HS-5 (cell line): ENCODE results near the gene SLC44A4.
"Not testable (repeated sequence)": the region's sequence is repeated elsewhere in the genome, so short reads cannot be mapped to it uniquely, and the experiment has no call there.

Experiments used
- DNase-seq: peaks from one replicate; pipeline ENCODE4 v3.0.0-alpha.2; 2012; ENCODE audit warnings: low read depth

The SLC44A4 gene

DNA sequence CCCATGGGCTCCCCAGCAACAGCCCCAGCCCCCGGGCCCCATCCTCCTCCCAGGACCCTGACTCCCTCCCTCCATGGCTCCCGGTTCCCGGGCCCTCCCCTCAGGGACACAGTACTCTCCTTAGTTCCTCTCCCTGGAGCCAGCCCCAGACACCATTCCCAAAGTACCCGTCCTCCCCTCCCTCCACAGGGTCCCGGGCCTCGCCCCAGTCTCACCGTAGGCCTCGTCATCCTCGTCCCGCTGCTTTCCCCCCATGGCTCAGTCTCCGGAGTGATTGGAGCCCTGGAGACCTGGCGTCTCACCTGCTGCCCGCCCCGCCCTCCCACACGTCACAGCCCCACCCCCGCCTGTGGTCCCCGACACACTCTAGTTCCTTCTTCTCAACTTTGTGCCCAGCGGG, at the start of gene SLC44A4:
Gene SLC44A4 (minus strand): TSS at position 272 of the 400 bp plus-strand sequence. CDS start 17 bp downstream, at position 255.
- no peak for DNase-seq

DNA sequence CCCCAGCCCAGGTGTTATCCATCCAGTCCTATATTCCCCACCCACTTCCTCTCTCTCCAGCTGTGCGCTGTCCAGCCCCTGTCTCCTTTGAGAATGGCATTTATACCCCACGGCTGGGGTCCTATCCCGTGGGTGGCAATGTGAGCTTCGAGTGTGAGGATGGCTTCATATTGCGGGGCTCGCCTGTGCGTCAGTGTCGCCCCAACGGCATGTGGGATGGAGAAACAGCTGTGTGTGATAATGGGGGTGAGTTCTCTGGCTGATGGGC, 49.8 kb upstream of the SLC44A4 start:
- DNase-seq = no peak

DNA sequence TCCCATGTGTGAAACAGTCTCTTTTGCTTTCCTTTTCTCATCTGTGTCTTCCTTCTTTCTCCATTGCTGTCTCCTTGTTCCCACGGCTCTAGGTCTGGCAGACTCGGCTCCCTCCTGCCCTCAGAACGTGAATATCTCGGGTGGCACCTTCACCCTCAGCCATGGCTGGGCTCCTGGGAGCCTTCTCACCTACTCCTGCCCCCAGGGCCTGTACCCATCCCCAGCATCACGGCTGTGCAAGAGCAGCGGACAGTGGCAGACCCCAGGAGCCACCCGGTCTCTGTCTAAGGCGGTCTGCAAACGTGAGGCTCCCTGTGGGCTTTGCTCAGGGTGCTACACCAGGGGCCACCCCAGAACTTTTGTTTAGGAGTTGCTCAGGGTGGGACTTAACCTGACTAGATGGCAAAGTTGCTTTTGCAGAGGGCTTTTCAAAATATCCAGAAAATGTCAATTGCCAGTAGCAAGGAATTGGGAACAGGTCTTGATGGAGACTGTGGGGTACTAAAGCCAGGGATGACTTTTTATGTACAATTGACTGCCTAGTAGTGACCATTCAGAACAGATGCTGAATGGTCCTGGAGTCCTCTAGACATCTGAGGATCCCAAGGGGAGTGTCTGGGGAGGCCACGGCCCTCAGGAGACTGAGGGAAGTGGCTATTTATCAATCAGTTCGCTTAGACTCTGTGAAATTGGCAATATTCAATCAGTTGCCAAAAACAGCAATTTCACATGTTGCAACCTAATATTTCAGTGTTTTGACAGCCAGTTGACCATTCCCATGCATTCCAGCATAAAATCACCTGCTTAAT, 49.3 kb upstream of the SLC44A4 start:
- DNase-seq = no peak

DNA sequence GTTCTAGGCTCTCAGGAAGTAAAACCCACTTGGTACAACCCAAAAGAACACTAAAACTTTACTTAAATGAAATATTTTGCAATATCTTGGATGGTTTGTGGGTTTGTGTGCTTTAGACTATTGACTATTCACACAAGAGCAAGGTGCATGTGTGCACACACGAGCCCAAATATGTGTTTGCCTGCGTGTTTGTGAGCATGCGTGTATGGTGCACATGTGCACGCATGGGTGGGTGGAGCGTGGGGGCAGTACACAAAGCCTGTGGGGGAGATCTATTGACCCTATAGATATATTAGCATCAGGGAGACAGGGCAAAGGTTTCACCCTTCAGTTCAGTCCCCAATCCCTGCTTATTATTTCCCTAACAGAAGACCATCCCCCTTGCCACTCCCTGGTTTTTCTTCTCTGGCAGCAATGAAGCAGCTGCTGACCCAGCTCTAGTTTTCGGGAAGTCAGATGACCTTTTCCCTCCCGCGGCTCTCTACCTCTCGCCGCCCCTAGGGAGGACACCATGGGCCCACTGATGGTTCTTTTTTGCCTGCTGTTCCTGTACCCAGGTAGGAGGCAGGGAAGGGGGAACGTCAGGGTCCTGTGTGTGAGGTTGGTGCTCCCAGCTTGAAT, 48.6 kb upstream of the SLC44A4 start, which contains the start of gene C2:
Gene C2 (plus strand): TSS at position 476 of the 621 bp plus-strand sequence. CDS start 36 bp downstream, at position 512.
- DNase-seq = no peak

DNA sequence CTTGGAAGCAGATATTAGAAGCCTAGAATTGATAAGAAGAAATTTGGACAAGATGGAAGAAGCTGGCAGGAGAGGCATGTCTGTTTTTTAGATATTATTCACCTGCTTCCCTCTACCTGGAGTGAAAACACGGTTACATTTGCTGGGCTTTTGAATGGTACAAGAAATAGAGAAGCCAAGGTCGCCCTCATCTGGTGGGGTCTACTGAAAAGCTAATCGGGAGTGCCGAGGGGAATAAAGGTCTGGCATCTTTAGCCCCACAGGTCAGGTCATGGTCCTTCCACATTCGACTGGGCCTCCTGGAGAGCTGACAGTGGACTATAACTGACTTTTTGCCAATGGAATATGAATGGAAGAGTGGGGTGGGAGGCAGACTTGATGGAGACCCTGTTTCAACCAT, 44.1 kb upstream of the SLC44A4 start:
- DNase-seq = no peak

DNA sequence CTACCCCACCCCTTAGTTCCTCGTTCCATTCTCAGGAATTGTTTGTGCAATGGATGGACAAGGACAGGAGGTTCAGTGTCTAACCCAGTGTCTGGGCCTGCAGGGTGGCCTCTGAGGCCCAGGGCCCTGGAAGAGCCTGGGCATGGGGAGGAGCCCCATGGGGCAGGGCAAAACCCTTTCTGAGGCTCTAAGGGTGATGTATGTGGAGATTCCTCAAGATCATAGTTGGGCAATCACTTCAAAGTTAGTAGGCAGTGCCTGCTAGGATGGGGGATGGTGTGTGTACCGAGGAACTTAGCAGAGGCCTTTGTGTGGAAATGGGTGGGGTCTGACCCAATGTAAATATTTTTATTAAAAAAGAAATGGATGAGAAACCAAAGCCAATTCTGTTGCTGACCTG, 42.0 kb upstream of the SLC44A4 start:
- no peak for DNase-seq

DNA sequence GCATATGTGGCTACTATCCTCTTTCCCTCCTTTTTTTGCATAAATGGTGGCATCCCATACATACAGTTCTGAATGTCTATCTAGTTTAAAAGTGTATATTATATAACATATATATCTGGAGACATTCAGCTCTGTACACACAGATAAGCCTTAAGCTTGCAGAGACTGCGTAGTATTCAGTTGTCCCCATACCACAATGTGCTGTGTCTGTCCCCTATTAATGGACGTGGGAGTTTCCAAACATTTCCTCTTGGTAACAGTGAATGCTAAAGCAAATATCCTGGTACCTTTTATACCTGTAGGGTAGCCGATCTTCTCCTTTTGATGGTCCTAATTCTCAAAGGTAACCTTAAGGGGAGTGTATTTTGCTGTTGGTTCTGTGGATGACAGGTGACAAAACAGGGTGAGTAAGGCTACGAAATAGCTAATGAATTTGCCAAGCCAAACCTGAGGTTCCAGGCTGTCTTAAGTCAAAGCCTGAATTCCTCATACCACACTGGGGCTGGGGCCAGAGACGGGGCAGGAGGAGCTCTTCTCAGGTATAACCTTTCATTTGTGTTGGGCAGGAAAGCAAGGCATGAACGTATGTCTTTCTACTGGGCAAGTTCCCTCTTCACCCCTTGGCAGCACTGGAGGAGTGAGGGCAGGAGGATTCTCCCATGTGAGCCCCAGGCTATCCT, 41.0 kb upstream of the SLC44A4 start:
- DNase-seq = no peak

DNA sequence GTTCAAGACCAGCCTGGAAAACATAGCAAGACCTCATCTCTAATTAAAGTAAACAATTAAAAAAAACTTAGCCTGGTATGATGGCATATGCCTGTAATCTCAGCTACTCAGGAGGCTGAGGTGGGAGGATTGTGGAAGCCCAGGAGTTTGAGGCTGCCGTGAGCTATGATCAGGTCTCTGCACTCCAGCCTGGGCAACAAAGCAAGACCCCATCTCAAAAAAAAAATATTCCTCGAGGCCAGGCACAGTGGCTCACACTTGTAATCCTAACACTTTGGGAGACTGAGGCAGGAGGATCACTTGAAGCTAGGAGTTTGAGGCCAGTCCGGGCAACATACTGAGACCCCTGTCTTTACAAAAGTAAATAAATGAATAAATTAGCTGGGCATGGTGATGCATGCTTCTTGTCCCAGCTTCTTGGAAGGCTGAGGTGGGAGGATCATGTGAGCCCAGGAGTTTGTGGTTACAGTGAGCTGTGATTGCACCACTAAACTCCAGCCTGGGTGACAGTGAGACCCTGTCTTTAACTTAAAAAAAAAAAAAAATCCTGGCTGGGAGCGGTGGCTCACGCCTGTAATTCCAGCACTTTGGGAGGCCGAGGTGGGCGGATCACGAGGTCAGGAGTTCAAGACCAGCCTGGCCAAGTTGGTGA, 39.4 kb upstream of the SLC44A4 start:
- no peak for DNase-seq

DNA sequence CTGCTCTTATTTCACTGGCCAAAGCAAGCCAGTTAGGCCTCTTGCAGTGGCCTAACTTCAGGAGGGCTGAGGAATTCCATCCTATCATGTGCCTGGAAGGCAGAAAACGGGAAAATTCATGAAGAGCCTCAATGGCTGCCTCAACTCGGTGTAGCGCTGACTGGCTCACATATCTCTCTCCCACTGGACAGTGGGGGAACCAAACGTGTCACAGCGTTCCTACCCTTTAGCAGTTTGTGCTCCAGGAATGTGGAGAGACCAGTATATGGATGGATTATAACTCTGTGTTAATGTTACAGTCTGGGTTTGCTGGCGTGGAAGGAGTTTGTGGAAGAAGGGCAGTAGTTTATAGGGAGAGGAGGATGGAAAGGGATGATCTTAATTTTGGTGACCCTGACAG, 37.0 kb upstream of the SLC44A4 start:
- no peak for DNase-seq

DNA sequence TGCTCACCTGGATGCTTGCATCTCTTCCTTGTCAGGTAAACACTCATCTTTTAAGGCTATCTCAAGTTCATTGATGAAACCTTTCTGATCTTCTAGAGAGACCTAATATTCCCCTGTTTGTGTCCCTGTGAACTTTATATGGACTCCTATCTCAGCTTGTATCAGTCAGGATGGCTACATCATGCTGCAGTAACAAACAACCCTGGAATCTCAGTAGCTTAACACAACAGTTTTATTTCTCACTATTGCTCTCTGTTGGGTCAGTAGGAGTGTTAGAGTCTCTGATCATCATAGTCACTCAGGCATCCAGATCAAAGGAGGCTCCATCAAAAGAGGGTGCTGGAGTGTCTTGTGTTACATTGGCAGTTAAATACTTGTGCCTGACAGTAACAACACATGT, 36.6 kb upstream of the SLC44A4 start:
- DNase-seq = no peak

DNA sequence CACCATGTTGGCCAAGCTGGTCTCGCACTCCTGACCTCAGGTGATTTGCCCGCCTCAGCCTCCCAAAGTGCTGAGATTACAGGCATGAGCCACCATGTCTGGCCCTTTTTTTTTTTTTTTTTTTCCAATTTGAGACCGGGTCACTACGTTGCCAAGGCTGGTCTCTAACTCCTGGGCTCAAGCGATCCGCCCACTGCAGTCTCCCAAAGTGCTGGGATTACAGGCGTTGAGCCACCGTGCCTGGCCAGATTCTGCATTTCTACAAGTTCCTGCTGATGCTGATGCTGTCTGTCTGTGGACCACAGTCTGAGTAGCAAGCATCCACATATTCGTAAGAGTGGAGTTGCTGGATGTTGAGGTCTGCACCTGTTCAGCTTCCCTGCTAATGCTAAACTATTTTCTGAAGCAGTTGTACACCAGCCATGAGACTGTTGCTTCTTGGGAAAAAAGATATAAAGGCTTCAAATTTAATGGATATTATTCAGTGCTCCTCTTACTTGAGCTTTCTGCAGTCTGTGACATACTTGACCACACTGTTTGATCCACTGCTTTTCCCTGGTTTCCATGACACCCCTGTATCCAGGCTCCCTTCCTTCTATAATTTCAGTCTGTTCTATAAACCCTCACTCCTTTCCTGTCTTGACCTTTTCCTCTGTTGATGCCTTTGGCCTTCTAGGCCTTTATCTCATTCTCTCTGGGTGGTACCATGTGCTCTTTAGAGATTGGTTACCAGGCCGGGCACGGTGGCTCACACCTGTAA, 33.2 kb upstream of the SLC44A4 start:
- DNase-seq = no peak

DNA sequence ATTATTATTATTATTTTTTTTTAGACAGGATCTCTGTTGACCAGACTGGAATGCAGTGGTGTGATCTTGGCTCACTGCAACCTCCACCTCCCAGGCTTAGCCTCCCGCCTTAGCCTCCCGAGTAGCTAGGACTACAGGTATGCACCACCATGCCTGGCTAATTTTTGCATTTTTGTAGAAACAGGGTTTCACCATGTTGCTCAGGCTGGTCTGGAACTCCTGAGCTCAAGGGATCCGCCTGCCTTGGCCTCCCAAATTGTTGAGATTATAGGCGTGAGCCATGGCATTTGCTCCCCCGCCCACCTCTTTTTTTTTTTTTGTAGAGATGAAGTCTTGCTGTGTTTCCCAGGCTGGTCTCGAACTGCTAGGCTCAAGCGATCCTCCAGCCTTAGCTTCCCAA, 30.5 kb upstream of the SLC44A4 start:
- DNase-seq = not testable (repeated sequence)

DNA sequence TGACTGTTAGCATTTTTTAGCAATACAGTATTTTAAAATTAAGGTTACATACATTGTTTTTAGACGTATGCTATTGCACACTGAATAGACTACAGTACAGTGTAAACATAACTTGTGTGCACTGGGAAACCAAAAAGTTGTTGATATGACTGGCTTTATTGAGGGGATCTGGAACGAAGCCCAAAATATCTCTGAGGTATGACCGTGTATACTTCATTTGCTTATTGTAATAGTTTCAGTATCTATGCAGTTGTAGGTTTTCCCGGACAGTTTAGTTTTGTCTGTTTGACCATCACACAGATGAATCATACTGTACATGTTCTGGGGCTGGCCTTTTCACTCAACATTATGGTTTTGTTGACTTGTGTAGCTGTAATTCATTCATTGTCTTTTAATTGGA, 30.0 kb upstream of the SLC44A4 start:
- no peak for DNase-seq

DNA sequence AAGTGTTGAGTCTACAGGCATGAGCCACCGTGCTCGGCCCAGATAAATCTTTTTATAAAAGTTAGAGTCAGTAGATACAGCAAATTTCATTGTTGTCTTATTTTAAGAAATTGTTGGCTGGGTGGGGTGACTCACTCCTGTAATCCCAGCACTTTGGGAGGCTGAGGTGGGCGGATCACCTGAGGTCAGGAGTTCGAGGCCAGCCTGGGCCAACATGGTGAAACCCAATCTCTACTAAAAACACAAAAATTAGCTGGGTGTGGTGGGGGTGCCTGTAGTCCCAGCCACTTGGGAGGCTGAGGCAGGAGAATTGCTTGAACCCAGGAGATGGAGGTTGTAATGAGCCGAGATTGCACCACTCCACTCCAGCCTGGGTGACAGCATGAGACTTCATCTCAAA, 29.5 kb upstream of the SLC44A4 start:
- DNase-seq = not testable (repeated sequence)

DNA sequence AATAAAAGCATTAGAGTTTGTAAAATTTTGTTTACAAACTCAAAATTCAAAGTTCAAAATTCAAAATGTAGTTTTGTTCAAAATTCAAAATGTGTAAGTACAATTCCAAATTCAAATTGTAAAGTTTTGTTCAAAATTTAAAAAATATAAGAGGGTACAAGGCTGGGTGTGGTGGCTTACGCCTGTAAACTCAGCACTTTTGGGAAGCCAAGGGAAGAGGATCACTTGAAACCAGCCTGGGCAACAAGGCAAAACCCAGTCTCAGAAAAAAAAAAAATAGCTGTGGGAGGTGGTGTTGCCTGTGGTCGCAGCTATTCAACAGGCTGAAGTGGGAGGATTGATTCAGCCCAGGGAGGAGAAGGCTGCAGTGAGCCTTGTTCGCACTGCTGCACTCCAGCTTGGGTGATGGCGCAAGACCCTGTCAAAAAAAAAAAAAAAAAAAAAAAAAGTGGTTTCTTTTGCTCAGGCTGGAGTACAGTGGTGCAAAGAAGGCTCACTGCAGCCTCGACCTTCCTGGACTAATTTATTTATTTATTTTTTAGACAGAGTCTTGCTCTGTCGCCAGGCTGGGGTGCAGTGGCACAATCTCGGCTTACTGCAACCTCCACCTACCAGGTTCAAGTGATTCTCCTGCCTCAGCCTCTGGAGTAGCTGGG, 28.5 kb upstream of the SLC44A4 start:
- DNase-seq = peak; percentile 31

DNA sequence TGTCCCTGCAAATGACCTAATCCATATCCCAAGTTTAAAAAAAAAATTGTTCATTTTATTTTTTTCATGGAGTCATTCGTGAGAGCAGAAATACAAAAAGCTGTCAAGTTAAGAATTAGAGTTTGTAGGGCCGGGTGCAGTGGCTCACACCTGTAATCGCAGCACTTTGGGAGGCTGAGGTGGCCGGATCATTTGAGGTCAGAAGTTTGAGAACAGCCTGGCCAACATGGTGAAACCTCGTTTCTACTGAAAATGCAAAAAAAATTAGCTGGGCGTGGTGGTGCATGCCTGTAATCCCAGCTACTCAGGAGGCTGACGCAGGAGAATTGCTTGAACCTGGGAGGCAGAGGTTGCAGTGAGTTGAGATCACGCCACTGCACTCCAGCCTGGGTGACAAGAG, 27.9 kb upstream of the SLC44A4 start:
- DNase-seq = not testable (repeated sequence)

DNA sequence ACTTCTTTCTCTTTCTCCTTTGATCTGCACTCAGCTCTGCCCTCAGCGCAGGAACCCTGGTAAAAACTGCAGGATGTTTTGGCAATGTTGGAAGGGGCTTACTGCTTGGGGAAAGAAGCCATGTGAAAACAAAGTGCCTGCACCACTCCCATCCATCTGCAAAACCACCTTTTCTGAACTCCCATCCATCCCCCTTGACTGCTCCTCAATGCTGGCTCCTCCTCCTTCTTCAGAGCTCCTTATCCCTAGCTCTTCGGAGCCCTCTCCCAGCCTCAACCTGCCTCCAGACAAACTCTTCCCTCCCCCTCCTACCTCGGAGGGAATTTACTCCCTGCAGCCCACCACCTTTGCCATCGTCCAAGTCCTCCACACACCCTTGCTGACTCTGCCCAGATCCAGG, 27.3 kb upstream of the SLC44A4 start:
- no peak for DNase-seq

DNA sequence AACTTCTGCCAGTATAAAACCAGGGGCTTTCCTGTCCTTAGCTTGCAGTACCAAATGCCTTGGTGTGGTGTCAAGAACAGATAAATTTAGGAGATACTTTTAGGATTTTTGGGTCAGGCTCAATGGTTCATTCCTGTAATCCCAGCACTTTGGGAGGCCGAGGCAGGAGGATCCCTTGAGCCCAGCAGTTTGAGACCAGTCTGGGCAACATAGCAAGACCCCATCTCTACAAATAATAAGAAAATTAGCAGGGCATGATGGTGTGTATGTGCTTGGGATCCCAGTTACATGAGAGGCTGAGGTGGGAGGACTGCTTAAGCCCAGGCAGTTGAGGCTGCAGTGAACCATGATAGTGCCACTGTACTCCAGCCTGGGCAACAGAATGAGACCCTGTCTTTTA, 26.2 kb upstream of the SLC44A4 start:
- no peak for DNase-seq

DNA sequence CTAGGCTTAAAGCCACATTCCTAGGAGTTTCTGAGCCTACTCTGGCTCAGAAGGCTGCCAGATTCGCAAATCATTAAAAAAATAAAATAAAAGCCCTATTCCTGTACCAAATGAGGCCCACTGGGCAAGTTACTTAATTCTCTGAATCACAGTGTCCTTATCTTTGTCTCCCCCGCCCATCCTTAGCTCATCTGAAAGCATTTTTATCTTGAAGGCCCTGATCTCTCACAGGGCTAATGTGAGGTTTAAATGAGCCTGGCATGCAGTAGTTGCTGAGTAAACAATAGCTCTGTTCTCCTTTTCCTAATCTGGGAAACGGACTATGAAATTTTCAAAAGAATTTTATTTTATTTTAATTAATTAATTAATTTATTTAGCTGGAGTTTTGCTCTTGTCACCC, 25.2 kb upstream of the SLC44A4 start:
- no peak for DNase-seq

DNA sequence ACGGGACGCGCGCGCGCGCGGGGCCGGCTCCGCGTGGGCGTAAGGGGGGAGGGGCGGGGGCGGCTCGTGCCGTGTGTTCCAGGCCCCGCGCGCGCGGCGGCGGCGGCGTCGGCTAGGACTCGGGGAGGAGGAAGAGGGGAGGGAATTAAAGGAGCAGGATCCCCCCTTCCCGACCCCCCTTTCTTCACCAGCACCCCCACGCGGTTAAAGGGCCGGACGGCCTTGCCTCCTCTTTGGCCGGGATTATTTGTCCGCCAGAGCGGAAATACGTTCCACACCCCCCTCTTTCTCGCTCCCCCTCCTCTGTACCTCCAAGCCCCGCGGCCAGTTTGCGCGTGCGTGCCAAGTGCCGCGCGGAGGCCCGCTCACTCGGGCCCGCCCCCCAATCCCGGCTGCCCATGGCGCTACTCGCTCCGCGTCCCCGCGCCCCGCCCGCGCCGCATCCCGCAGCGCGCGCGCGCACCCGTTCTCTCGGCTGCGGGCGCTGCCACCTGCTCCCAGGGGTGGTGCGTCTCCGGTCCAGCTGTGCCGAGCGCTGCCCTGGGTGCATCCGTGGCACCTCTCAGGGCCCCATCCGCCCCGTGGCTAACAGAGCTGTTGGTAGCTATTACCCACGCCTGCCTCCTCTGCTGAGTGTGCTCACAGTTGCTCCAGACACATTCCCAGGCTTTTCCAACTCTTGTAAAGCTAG, 23.3 kb upstream of the SLC44A4 start, which contains the start of gene ZBTB12:
Gene ZBTB12 (minus strand): TSS at position 134 of the 691 bp plus-strand sequence. CDS start 781 bp downstream, outside the sequence.
- DNase-seq = peak; percentile 85
